HepG2 (cell line): ENCODE results near the gene ERICH6. TPM values are rescaled to one million over a fixed set of nuclear protein-coding genes. Genes with fewer than 3 reads are reported as not detected.

ENCODE experiments used
- ADNP ChIP-seq: sonication (generic); formaldehyde crosslinking; IDR thresholded peaks from 2 replicates; pipeline ENCODE4 v1.4.0; 2020; ENCODE audit warnings: missing genetic modification reagents
- AHDC1 ChIP-seq: sonication (generic); formaldehyde crosslinking; IDR thresholded peaks from 2 replicates; pipeline ENCODE4 v1.5.1; 2020; ENCODE audit warnings: mild to moderate bottlenecking, missing genetic modification reagents, borderline replicate concordance
- BHLHE40 ChIP-seq: IDR thresholded peaks from 2 replicates; pipeline ENCODE4 v1.6.1; 2011; ENCODE audit warnings: low read length, improper control_type of control experiment
- FOXC1 ChIP-seq: sonication (generic); formaldehyde crosslinking; IDR thresholded peaks from 2 replicates; pipeline ENCODE4 v1.8.0; 2022; ENCODE audit warnings: mild to moderate bottlenecking, missing genetic modification reagents, borderline replicate concordance
- FOXP4 ChIP-seq: sonication (generic); formaldehyde crosslinking; IDR thresholded peaks from 2 replicates; pipeline ENCODE4 v1.4.0; 2020; ENCODE audit warnings: missing genetic modification reagents
- NR2C2 ChIP-seq: sonication (generic); formaldehyde crosslinking; IDR thresholded peaks from 2 replicates; pipeline ENCODE4 v1.4.0; 2020; ENCODE audit warnings: missing genetic modification reagents, mild to moderate bottlenecking, moderate library complexity, borderline replicate concordance
- ZFP36 ChIP-seq: fragments of 150-350 bp; IDR thresholded peaks from 2 replicates; pipeline ENCODE4 v1.6.1; 2018; ENCODE audit warnings: borderline replicate concordance, low read length, low read depth; ENCODE audit not compliant: partially characterized antibody
- ZKSCAN8 ChIP-seq: IDR thresholded peaks from 2 replicates; pipeline ENCODE4 v1.6.1; 2016; ENCODE audit warnings: borderline replicate concordance, missing genetic modification reagents, missing compliant biosample characterization
- ZNF646 ChIP-seq: sonication (generic); formaldehyde crosslinking; IDR thresholded peaks from 2 replicates; pipeline ENCODE4 v1.9.0; 2021; ENCODE audit warnings: mild to moderate bottlenecking, missing genetic modification reagents
- ZNF749 ChIP-seq: sonication (generic); formaldehyde crosslinking; IDR thresholded peaks from 2 replicates; pipeline ENCODE4 v1.8.0; 2022; ENCODE audit warnings: mild to moderate bottlenecking, missing genetic modification reagents, moderate library complexity, borderline replicate concordance
- polyA plus RNA-seq, 8 experiments: library from polyadenylated mRNA; depleted of rRNA in 3 of 8; stranded (reverse) in 7 of 8; unstranded in 1 of 8; fragments of >200 nt; fragmentation: Illumina TruSeq in 4 of 8; extraction: Trizol in 4 of 8; gene quantifications; 2 replicates each; pipeline versions ENCODE4 v1.2.1 to v1.2.3, GENCODE V29; 2011 to 2016; ENCODE audit warnings: low read depth in 4 of 8, missing spikeins in 1 of 8, mixed read lengths in 1 of 8; ENCODE audit not compliant: insufficient read depth in 1 of 8
- total RNA-seq, 5 experiments: library from RNA; depleted of rRNA; stranded (reverse); fragments of >200 nt; fragmentation: Illumina TruSeq; extraction: Trizol; gene quantifications; 2 replicates each; pipeline ENCODE4 v1.2.3, GENCODE V29; 2016; ENCODE audit warnings: low read depth in 1 of 5

ERICH6 gene
- total and polyA plus RNA-seq, 2 of the 13 experiments (the other 11 are each of a cell fraction or from before 2014, with no cell fraction given), result 0.03 TPM; not detected in 1

- TF ChIP-seq ZNF646 (CRISPR knock-in tag) (0 out of 2 replicates have a peak, but pooled peaks have one; percentile 43), BHLHE40 (peak; percentile 1; the same call in 1 of the 2 replicates), ZKSCAN8 (CRISPR knock-in tag) (peak; percentile 71; the same call in 1 of the 2 replicates), ADNP (CRISPR knock-in tag) (peak; percentile 73; the same call in 1 of the 2 replicates), ZFP36 (peak; percentile 95), ZNF749 (CRISPR knock-in tag) (peak; percentile 73; the same call in 1 of the 2 replicates), FOXC1 (CRISPR knock-in tag) (peak; percentile 33; the same call in 1 of the 2 replicates), NR2C2 (CRISPR knock-in tag) (peak; percentile 41; the same call in 1 of the 2 replicates), AHDC1 (CRISPR knock-in tag) (peak; percentile 71; the same call in 1 of the 2 replicates), FOXP4 (peak; percentile 64)
These were observed 30.4 kb upstream of the ERICH6 start (continued) for GRCh38 chr3:150733936-150734794.
